Neural cell (in vitro differentiated cells): ENCODE measurements around the gene HACD2. TPM values are rescaled to one million over a fixed set of nuclear protein-coding genes. Genes with fewer than 3 reads are reported as not detected.
"Not testable (repeated sequence)": the region's sequence is repeated elsewhere in the genome, so short reads cannot be mapped to it uniquely, and the experiment has no call there.

Source experiments
- H2AFZ ChIP-seq: fragments of 200-600, 300-800 bp; sonication (generic), shearing (Covaris generic); 2 replicates; pipeline ENCODE4 v1.6.0; 2014; ENCODE audit warnings: low read depth, mild to moderate bottlenecking, antibody characterized with exemption, low read length, moderate library complexity
- H3F3A ChIP-seq: fragments of 200-600 bp; shearing (Covaris generic); 2 replicates; pipeline ENCODE4 v1.6.1; 2016; ENCODE audit warnings: mild to moderate bottlenecking, moderate library complexity, mixed read lengths, antibody characterized with exemption, low read length; ENCODE audit not compliant: insufficient read depth, poor library complexity, severe bottlenecking
- H3K27ac ChIP-seq: fragments of 200-600, 300-800 bp; sonication (generic), shearing (Covaris generic); 2 replicates; pipeline ENCODE4 v1.5.1; 2014; ENCODE audit warnings: mild to moderate bottlenecking, low read length, moderate library complexity
- H3K27me3 ChIP-seq: fragments of 300-800, 200-600 bp; sonication (generic), shearing (Covaris generic); 2 replicates; pipeline ENCODE4 v1.6.0; 2014; ENCODE audit warnings: mild to moderate bottlenecking, low read depth, low read length, moderate library complexity; ENCODE audit not compliant: insufficient read depth
- H3K36me3 ChIP-seq: fragments of 300-800, 200-600 bp; sonication (generic), shearing (Covaris generic); 2 replicates; pipeline ENCODE4 v1.5.1; 2014; ENCODE audit warnings: mild to moderate bottlenecking, antibody characterized with exemption, low read length, moderate library complexity; ENCODE audit not compliant: insufficient read depth
- H3K4me2 ChIP-seq: fragments of 300-800, 200-600 bp; sonication (generic), shearing (Covaris generic); 2 replicates; pipeline ENCODE4 v1.6.0; 2014; ENCODE audit warnings: mild to moderate bottlenecking, low read length
- H3K4me3 ChIP-seq: fragments of 300-800, 200-600 bp; sonication (generic), shearing (Covaris generic); 2 replicates; pipeline ENCODE4 v1.5.1; 2014; ENCODE audit warnings: mild to moderate bottlenecking, low read length, moderate library complexity
- H3K79me2 ChIP-seq: fragments of 200-600 bp; shearing (Covaris generic); replicated peaks from 2 replicates; pipeline ENCODE4 v1.6.0; 2014; ENCODE audit warnings: mild to moderate bottlenecking, low read length, moderate library complexity; ENCODE audit not compliant: insufficient read depth
- H3K9ac ChIP-seq: fragments of 300-800, 200-600 bp; sonication (generic), shearing (Covaris generic); 2 replicates; pipeline ENCODE4 v1.6.1; 2016; ENCODE audit warnings: mild to moderate bottlenecking, low read length, mixed read lengths
- H3K9me2 ChIP-seq: fragments of 200-600 bp; shearing (Covaris generic); 2 replicates; pipeline ENCODE4 v1.6.1; 2016; ENCODE audit warnings: mild to moderate bottlenecking, low read length, mixed read lengths; ENCODE audit not compliant: insufficient read depth
- H3K9me3 ChIP-seq: fragments of 200-600, 300-800 bp; sonication (generic), shearing (Covaris generic); 2 replicates; pipeline ENCODE4 v1.6.1; 2016; ENCODE audit warnings: mild to moderate bottlenecking, mixed run types, low read length, moderate library complexity, mixed read lengths
- H4K20me1 ChIP-seq: fragments of 200-600 bp; shearing (Covaris generic); 2 replicates; pipeline ENCODE4 v1.6.1; 2016; ENCODE audit warnings: mild to moderate bottlenecking, mixed run types; ENCODE audit not compliant: insufficient read depth
- EP300 ChIP-seq: fragments of 450-650 bp; conservative IDR thresholded peaks from 2 replicates; pipeline ENCODE4 v1.6.1; 2014; ENCODE audit warnings: antibody characterized with exemption, mild to moderate bottlenecking, moderate library complexity; ENCODE audit not compliant: poor library complexity, severe bottlenecking
- EZH2 ChIP-seq: fragments of 200-600, 300-800 bp; shearing (Covaris generic), sonication (generic); IDR thresholded peaks from 2 replicates; pipeline ENCODE4 v1.6.1; 2014; ENCODE audit warnings: antibody characterized with exemption, low read length, borderline replicate concordance, mild to moderate bottlenecking; ENCODE audit not compliant: insufficient read depth, poor library complexity, severe bottlenecking
- MXI1 ChIP-seq: fragments of 450-650 bp; conservative IDR thresholded peaks from 2 replicates; pipeline ENCODE4 v1.6.1; 2014; ENCODE audit warnings: antibody characterized with exemption, mild to moderate bottlenecking; ENCODE audit not compliant: poor library complexity, severe bottlenecking
- POLR2AphosphoS5 ChIP-seq: IDR thresholded peaks from 2 replicates; pipeline ENCODE4 v1.6.1; 2012
- RAD21 ChIP-seq: fragments of 450-650 bp; conservative IDR thresholded peaks from 2 replicates; pipeline ENCODE4 v1.6.1; 2014; ENCODE audit warnings: antibody characterized with exemption, mild to moderate bottlenecking, moderate library complexity
- REST ChIP-seq: IDR thresholded peaks from 2 replicates; pipeline ENCODE4 v1.6.1; 2012; ENCODE audit warnings: borderline replicate concordance
- SMC3 ChIP-seq: fragments of 450-650 bp; conservative IDR thresholded peaks from 2 replicates; pipeline ENCODE4 v1.6.1; 2014; ENCODE audit warnings: antibody characterized with exemption, mild to moderate bottlenecking, moderate library complexity; ENCODE audit not compliant: poor library complexity
- TAF1 ChIP-seq: IDR thresholded peaks from 2 replicates; pipeline ENCODE4 v1.6.1; 2012; ENCODE audit warnings: low read depth
- polyA plus RNA-seq: library from polyadenylated mRNA; depleted of rRNA; stranded (reverse); fragments of >200 nt; gene quantifications from 2 replicates; pipeline ENCODE4 v1.2.3, GENCODE V29; 2014
- TF ChIP-seq, protein P1 (sequence below): fragments of 450-650 bp; IDR thresholded peaks from 2 replicates; pipeline ENCODE4 v1.5.1; 2014; ENCODE audit warnings: antibody characterized with exemption, mild to moderate bottlenecking, moderate library complexity; ENCODE audit not compliant: poor library complexity, severe bottlenecking

The HACD2 gene
- polyA plus RNA-seq, 1 donor from 2014 or later: 28.0 TPM

DNA sequence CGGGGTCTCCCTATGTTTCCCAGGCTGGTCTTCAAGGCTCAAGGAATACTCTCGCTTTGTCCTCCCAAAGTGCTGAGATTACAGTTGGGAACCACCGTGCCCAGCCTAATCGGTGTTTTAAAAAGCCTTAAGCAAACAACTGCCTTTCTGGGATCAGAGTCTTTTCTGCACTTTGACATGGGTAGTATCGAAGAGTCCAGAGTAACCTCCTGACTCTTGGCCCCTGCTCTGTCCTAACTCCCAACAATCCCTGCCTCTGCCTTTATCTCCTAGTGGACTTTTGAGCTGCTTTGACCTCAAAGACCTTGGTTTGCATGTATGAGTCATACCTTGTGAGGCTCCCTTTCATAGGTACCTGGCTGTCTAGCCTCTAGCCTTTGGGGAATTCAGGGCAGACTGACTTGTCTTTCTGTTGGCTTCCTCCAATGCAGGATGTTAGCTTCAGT, 21.0 kb upstream of the HACD2 start:
- Histone ChIP-seq H3K79me2 (no peaks in the 10 kb centered on the region), H3K9me2 (no peaks in the 10 kb centered on the region), H3K9ac (no peak overlapping the region), H3K27me3 (no peaks in the 10 kb centered on the region), H3F3A (no peaks in the 10 kb centered on the region), H3K4me3 (no peak overlapping the region), H3K9me3 (no peaks in the 10 kb centered on the region), H2AFZ (no peak overlapping the region), H3K4me2 (no peak overlapping the region), H4K20me1 (no peaks in the 10 kb centered on the region), H3K27ac (no peak overlapping the region), H3K36me3 (no peaks in the 10 kb centered on the region)
- TF ChIP-seq POLR2AphosphoS5: no peak
- no peak for TF ChIP-seq EZH2
- TF ChIP-seq, protein P1, sequence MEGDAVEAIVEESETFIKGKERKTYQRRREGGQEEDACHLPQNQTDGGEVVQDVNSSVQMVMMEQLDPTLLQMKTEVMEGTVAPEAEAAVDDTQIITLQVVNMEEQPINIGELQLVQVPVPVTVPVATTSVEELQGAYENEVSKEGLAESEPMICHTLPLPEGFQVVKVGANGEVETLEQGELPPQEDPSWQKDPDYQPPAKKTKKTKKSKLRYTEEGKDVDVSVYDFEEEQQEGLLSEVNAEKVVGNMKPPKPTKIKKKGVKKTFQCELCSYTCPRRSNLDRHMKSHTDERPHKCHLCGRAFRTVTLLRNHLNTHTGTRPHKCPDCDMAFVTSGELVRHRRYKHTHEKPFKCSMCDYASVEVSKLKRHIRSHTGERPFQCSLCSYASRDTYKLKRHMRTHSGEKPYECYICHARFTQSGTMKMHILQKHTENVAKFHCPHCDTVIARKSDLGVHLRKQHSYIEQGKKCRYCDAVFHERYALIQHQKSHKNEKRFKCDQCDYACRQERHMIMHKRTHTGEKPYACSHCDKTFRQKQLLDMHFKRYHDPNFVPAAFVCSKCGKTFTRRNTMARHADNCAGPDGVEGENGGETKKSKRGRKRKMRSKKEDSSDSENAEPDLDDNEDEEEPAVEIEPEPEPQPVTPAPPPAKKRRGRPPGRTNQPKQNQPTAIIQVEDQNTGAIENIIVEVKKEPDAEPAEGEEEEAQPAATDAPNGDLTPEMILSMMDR: no peak
- no peak for TF ChIP-seq REST
- TF ChIP-seq MXI1: no peak
- no peak for TF ChIP-seq SMC3
- no peak for TF ChIP-seq EP300
- TF ChIP-seq RAD21: no peak
- TF ChIP-seq TAF1: no peak

DNA sequence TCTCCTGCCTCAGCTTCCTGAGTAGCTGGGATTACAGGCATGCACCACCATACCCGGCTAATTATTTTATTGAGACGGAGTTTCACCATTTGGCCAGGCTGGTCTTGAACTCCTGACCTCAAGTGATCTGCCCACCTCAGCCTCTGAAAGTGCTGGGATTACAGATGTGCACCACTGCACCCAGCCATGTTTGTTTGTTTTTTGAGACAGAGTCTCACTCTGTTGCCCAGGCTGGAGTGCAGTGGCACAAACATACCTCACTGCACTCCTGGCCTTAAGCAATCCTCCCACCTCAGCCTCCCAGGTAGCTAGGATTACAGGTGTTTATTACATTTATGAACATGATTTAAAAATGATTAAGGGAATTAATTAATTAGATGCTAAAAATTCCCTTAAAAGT, 18.3 kb upstream of the HACD2 start:
- H4K20me1 ChIP-seq, H2AFZ ChIP-seq, H3K79me2 ChIP-seq, H3K27me3 ChIP-seq, H3F3A ChIP-seq, H3K36me3 ChIP-seq, H3K27ac ChIP-seq, H3K4me3 ChIP-seq, H3K9me3 ChIP-seq, H3K9ac ChIP-seq, H3K9me2 ChIP-seq, H3K4me2 ChIP-seq: not testable (repeated sequence)

GRCh38 chr3:123602325-123602724, 17.5 kb upstream of the HACD2 start:
- H3K27ac ChIP-seq: no peak overlapping the region
- H3K9me3 ChIP-seq: no peaks in the 10 kb centered on the region
- TF ChIP-seq EP300 (no peak), MXI1 (no peak), SMC3 (no peak), POLR2AphosphoS5 (no peak), EZH2 (no peak), RAD21 (no peak), TAF1 (no peak), REST (no peak)
- TF ChIP-seq, protein P1: no peak
- H4K20me1 ChIP-seq: no peaks in the 10 kb centered on the region
- no peaks in the 10 kb centered on the region for H3K9me2 ChIP-seq
- no peaks in the 10 kb centered on the region for H3F3A ChIP-seq
- H3K36me3 ChIP-seq: no peaks in the 10 kb centered on the region
- H3K27me3 ChIP-seq: no peaks in the 10 kb centered on the region
- H3K4me3 ChIP-seq: no peak overlapping the region
- H3K4me2 ChIP-seq: no peak overlapping the region
- no peak overlapping the region for H3K9ac ChIP-seq
- H3K79me2 ChIP-seq: no peaks in the 10 kb centered on the region
- no peak overlapping the region for H2AFZ ChIP-seq
